Measurements from ENCODE around the gene HIPK2.

GRCh38 chr7:139681463-139681755 lies 96.4 kb downstream of the HIPK2 start:
- TF ChIP-seq CTCF (conservative IDR thresholded peaks at IDR 0.05) = no peak
- TF ChIP-seq EZH2 (IDR thresholded peaks at IDR 0.05; ENCODE audit: low read depth) = no peak
